NCI-H2171 treated with DMSO at 0.1 percent for 48 hours (cell line): ENCODE data around the gene DAAM2.

ENCODE experiments used
- DNase-seq: peaks from one replicate; lab custom pipeline; 2025; lab: John Stamatoyannopoulos, UW

DAAM2 gene

DNA sequence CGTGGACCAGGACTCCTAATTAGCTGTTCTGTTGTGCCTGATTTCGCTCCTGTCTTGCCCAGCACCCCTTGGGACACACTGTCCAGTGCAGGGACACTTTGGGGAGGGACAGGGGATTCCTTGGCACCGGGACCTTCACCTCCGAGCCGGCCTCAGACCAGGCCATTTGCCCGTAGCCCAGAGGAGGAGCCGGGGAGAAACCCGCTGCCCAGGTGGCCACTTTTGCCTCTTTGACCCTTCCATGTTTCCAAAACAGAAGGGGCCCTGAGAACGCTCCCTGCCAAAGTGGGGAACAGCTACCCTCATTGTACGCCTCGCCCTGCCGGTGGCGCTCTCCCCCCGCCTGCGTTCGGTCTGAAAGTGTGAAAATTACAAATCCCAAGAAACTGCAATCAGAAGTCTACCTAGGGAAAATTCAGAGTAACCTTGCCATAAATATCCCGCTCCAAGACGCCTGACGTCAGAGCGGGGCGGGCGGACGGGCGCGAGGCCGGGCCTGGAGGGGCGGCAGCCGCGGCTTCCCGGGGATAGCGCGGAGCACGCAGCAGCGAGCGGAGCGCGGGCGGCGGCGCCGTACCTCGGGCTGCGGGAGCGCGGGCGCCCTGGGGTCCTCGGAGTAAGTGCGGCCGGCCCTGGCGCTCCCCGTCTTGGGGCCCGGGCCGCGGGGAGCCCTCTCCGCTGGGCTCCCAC, at the start of gene DAAM2:
Gene DAAM2, plus strand, starts transcription at position 527 of the 690 bp plus-strand sequence. CDS start 63,927 bp downstream, outside the sequence.
- peak; percentile 34 for DNase-seq

DNA sequence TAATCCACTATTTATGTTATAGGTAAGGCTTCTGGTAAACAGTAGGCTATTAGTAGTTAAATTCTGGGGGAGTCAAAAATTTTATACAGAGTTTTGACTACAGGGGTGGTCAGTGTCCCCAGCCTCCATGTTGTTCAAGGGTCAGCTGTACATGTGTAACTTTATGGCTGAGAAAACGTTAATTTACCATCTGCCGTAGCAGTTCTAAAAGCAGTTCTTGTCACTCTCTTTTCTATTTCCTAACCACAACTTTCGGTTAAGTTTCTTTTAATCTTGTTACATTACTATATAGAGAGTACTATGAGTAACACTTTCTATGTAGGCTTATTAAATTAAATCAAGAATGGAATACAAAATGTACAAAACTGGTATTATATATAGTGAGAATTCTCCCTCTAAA, 45.4 kb upstream of the DAAM2 start:
- no peak for DNase-seq

DNA sequence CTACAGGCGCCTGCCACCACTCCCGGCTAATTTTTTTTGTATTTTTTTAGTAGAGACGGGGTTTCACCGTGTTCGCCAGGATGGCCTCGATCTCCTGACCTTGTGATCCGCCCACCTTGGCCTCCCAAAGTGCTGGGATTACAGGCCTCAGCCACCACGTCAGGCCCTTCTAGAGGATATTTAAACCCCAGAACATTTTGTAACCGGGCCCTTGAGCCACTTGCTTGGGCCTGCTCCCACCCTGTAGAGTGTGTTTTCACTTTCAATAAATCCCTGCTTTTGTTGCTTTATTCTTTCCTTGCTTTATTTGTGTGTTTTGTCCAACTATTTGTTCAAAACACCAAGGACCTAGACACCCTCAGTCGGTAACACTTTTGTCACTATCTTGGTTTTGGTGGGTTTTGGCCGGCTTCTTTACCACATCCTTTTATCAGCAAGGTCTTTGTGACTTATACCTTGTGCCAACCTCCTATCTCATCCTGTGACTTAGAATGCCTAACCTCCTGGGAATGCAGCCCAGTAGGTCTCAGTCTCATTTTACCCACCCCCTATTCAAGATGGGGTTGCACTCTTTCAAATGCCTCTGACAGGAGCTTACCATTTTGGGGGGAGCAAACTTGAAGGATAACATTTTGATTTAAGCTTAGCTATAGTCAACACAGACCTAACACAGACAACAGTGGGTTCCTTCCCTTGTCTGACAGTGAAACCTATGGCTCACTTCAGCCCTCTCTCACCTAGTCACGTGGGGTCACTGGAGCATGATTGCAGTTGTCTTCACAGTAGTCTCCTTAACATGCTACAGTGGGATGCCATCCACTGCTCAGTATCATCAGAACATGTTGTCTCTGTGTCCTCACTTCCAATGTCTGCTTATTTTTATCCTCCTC, 39.1 kb upstream of the DAAM2 start:
- no peak for DNase-seq

DNA sequence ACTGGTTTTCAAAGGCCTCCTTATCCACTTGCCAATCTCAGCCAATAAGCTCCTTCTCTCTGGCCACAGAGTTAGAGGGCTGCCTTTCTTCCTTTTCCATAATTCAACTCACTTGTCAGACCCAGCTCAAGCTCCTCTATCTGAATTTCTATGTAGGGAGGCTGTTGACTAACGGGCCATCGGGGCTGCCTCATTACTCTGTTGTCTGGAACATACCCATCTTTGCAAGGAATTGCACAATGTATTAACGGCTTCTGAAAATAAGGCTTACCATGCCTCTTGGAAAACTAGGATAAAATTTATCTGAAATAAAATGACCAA, 38.5 kb upstream of the DAAM2 start:
- DNase-seq, result no peak

DNA sequence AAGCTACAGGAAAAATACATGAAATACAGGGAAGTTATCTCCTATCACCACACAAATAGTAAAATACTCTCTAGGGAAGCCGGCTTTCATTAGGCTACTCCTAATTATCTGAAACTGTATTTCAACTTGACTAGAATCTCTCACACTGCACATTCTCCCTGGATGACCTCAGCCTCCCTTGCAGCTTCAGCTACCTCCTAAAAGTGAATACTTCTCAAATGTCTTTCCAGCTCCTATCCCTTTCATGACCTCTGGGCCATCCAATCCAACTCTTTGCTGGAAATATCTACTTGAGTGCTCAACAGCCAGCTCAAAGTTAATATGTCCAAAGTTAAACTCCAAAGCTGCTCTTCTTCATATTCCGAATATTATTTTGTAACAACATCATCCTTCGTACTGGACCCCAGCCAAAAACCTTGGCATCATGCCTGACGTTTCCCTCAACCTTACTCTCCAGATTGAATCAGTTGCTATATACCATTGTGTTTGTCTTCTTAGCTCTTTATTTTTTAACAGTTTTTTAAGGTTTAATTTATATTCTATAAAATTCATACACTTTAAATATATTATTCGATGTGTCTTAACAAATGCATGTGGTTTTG, 37.6 kb upstream of the DAAM2 start:
- no peak for DNase-seq

DNA sequence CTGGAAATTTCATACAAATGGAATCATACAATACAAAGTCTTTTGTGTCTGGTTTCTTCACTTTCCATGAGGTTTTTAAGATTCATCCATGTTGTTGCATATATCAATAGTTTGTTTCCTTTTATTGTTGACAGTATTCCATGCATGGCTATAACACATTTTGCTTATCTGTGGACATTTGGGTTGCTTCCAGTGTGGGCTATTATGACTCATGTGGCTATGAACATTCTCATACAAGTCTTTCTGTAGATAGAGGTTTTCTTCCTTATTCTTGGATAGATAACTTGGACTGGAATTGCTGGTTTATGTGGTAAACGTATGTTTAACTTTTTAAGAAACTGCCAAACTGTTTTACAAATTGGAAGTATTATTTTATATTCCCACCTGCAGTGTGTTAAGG, 36.9 kb upstream of the DAAM2 start:
- DNase-seq, result no peak

DNA sequence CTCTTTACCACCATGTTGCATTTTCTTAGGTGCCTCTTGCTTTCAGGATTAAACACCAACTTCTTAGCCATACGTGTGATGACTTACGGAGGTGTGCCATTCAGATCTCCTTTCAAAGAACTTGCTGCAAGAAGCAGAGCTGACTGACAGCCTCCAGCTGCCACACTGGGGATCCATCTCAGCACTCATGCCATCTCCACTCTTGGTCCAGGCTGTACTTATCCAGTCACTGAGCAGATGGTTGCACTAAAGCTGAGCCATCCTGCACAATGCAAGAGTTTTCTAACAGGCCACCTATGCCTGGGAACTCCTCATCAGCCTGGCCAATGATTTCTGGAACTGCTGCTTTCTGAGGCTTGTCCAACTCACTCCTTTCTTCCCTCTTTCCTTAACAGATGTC, 35.6 kb upstream of the DAAM2 start:
- DNase-seq, result no peak

DNA sequence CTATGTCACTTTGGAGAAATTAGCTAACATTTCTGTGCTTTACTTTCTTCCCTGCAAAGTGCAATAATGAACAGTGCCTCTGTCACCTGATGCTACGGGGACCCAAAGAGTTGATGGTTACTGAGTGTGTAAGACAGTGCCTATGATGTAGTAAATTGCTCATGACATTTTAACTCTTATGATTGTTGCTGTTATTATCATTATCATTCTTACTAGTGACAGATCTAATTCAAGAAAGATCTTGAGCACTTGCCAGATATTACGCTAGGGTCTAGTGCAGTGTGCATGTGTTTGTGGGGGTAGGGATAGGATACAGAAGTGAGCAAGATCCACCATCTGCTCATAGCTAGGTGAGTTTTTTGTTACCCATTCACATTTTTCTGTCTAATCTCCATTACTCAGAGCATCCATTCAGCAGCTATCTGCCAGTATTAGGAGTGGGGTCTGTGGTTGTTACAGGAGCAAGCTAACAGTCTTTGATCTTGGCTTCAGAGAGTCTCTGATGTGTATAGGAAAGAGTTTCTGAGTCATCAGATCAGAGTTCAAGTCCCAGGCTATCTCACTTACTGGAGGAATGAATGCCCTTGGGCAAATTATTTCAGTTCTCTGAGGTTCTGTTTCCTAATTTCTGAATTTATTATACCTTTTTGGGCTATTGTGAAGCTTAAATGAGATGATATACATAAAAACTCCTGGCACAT, 33.1 kb upstream of the DAAM2 start:
- peak; percentile 47 for DNase-seq

DNA sequence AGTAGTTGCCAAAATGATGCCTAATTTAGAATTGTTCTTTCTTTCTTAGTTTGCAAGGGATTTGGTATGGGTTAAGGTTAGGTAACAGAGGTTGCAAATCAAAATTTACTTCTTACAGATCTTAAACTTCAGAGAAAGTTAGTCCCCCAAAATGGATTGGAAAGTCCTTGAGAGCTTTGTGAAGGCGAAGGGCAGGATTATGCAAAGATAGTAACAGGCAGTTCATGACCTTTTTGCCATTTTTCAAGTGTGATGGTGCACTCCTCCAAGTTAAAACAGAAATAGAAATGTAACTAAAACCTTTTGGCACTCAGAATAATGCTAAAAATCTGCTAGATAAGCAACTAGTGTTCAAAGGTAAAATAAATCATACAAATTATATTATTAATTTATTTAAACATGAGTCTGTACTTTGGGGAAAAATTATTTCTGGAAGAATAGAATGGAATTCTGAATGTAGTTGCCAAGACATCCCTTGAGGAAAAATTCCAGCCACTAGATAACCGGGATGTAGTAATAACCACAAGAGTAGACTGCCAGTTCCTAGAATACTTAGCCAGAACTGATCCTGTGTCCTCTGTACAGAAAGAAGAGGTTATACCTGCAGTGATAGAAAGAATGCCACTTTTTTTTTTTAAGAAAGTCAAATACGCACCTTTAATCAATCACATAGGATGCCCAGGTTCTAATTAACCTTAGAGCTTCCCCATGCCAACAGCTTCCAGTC, 31.8 kb upstream of the DAAM2 start:
- DNase-seq, result no peak

DNA sequence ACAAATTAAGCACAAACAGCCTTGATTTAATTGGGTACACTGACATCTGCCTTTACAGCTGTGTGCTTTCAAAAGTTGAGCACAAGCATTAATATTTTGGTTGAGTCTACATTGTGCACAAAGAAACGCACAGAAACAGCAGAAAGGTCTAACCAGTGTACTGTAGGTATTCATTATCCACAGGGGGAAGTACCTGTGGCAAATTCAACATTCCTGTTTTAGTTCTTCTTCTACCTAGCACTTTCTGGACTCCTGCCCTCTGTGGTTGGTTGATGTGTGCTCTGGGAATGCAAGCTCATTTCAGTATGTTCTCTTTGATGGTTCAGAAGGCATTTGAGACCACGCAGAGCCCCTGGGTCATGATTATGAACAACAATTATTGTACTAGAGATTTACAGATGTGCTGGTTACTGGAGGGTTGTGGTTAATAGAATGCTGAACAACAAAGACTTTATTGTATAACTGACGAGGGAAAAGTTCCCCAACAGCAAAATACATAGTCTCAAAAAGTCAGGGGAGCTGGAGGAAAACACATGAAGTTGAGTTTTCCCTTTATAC, 26.6 kb upstream of the DAAM2 start:
- DNase-seq, result no peak

DNA sequence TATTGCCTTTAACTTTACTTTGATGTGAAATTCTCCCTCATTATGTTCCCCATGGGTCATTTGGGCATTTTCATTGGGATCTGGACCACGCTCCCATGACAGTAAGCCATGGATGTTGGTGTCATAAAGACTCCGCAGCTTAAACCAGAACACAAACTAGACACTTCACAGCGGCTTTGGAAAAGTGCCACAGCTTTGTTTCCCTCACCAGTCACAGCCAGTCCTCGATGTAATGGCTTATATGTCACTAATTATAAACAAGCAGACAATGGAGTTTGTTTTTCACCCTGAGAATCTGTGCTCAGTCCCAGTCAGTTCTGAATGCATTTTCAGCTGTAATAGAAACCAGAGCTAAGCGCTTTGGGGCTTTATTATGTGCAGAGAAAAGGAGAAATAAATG, 23.2 kb upstream of the DAAM2 start:
- DNase-seq, result no peak

DNA sequence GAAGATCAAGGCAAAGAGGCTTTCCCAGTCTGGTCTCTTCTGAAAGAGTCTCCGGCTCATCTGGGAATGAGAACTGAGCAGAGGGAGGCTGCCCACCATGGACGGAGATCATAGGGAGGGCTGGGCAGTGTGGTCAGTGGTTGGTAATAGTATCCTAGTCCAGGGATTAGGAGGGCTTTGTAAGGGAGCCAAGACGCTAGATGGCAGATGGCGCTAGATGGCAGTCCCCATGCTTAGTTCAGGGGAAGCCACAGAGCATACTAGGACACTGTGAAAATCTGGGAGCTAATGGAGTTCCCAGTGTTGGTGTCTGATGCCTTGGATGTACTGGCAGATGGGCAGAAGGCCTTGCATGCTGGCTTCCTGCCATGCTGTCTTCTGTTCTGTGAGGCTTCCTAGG, 21.7 kb upstream of the DAAM2 start:
- peak; percentile 24 for DNase-seq

DNA sequence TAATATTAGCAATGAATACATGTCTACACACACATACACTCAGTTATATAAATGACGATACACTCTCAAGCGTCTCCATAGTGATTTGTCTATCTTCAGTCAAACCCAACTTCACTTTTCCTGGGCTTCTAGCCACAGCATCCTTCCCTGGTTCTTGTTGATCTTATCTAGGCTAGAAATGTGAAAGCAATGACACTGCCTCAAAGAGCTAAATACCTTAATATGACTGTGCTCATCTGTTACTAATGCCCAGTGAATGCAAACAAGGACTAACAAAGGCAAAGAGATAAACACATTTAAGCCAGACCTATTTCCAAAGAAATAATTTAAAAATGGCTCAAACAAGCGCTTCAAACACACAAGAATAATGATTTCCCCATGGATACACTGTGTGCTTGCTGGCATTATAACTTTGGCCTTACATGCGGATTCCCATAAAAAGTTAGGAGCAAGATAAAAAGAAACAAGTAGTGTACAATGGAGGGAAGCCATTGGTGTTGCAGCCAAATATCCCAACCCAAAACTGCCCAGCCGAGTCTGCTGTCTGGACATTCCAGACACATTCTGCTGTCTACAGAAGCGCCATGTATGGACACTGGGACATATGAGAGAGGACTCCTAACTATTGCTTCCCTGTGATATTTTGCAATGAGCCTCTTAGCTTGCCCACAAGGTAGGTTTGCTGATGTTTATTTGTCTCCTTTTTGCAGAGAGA, 19.5 kb upstream of the DAAM2 start:
- no peak for DNase-seq

DNA sequence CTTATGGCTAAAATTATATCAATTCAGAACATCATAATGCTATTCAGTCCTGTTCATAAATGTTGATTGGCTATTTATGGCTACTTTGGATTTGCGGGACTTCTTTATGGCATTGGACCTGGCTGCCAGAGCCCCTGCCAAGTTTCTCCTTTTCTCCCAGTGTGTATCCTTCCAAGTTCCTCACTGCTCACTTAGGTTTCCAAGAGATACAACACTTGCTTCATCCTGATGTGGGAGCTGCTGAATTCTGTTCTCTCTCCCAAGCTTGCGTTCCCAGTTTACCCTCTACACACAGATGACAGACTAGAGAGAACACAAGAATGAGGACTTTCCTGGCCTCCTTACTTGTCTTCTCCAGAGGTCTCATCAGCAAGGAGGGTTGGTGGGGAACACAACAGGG, 18.4 kb upstream of the DAAM2 start:
- DNase-seq, result no peak

DNA sequence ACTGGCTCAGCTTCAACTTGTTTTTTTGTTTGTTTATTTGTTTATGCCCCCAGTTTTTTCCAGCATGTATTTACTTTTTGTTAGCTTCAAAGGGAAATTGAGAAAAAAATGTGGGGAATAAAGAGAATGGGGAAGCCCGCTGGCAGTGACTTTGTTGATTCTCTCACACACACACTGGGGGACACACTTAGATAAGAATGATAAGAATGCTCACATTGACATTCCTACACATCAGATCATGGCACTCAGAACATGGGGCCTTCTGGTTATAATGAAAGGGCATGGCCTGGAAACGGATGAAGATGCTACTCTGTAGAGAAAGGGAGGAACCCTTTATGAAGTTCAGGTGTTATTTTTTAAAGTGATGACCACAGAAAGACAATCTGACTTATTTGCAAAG, 15.6 kb upstream of the DAAM2 start:
- no peak for DNase-seq

DNA sequence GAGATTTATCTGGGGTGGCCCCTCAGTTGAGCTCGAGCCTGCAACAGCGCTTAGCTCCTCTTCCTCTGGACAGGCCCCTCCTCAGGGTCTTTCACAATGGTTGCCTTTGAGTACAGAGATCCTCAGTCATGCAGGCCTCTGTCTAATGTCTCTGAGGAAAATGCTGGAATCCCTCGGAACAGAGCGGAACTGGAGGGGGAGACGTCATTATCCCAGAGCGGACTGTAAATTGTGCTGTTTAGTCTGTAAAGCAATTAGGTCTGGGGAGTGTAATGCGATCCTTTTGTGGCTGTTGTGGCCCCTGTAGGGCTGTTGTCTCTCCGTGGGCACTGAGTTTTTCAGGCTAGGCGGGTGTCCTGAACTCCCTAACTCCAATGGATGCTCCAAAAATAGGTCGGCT, 15.0 kb upstream of the DAAM2 start:
- no peak for DNase-seq

DNA sequence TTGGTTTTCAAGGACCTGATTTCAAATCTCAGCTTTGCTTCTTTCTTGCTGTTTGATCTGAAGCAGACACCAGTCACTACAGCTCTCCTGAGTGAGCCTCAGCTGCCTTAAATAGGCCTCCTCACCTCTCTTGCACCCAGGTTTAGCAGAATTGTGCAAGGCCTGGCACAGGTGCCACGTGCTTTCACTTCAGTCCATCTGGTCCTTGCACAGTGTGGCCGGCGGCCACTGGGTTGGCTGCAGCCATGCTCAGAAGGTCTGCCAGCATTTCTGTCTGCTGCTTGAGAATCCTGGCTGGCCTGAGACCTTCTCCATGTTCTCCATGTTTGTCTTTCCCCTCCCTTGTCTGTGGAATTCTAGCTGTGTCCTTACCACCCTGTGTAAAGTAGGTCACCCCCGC, 14.5 kb upstream of the DAAM2 start:
- no peak for DNase-seq

DNA sequence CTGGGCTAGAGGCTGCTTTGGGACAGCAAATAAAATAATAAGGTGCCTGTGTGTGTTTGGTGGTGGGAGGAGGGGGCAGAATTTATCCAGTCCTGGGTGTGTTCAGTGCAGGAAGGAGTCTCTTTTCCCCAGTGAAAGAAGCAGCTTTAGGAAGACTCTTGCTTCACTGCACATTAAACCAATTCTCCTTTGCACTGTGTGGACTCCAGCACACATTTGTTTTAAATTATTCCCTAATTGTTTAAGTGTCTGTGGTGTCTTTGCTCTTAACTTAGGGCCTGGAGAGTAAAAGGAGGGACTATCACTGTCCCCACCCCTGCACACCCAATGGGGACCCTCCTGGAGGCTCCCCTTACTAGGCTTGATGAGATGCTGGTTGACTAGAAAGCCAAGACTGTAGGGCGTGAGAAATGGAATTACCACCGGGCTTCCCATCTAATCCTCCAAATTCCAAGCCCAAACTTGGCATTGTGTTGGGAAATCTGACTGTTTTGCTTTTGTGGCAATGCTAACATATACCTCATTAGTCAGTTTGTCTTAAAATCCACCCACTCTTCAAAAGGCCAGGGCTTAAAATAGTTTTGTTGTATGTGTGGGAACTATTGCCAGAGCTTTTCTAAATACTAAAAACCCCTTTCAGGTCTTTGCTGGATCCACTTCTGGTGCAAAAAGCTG, 13.5 kb upstream of the DAAM2 start:
- DNase-seq, result no peak

DNA sequence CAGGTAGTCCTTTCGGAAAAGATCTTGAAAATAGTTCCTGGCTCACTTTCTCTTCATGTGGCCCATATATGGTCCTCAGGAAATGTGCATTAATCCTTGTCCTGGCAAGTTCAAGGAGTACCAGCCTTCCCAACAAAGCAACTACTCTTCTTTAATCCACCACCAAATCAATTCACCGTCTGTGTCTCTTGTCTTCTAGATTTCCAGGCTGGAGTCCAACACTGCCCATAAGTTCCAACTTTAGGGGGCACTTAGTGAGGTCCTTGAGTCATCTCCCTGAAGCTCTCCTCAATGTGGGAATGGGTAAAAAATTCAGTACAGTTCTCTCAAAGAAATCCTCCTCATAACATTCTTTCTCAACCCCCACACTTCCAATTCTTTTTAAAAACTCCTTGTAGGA, 6.9 kb upstream of the DAAM2 start:
- no peak for DNase-seq

DNA sequence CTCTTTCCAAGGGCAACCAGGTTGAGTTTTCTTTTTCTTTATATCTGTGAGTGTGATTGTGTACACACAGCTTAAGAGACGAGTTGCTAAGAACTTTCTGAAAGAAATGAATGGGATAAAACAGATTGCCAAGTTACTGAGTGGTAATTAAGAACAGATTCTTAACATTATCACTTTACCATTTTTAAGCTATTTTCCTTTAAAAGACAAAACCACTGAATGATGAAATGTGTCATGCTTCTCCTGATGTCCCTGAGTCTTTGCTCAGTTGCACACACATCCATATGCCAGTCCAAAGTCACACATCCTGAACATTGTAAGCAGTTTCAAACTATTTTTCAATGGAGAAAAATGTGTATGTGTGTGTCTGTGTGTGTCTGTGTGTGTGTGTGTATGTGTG, 5.5 kb upstream of the DAAM2 start:
- DNase-seq, result no peak
